Measurements from ENCODE around the gene IP6K1.
A peak's percentile ranks its signal among the peaks of the same experiment; 100 is the strongest.

Gene IP6K1

GRCh38 chr3:49806850-49807249, 20.5 kb upstream of the IP6K1 start:
- DNase-seq (ENCODE audit: low read depth) = no peak
- H3K4me3 ChIP-seq (ENCODE audit: low read depth, low read length) = no peak overlapping the region
- TF ChIP-seq CTCF (conservative IDR thresholded peaks at IDR 0.05; ENCODE audit: low read depth, low read length) = no peak

GRCh38 chr3:49805897-49806701, 19.8 kb upstream of the IP6K1 start:
- H3K4me3 ChIP-seq (ENCODE audit: low read depth, low read length) = peak overlapping the region; percentile 14
- TF ChIP-seq CTCF (conservative IDR thresholded peaks at IDR 0.05; ENCODE audit: low read depth, low read length) = no peak
- peak; percentile 49 for DNase-seq (ENCODE audit: low read depth)

GRCh38 chr3:49805367-49805782, 19.0 kb upstream of the IP6K1 start:
- no peak for TF ChIP-seq CTCF (conservative IDR thresholded peaks at IDR 0.05; ENCODE audit: low read depth, low read length)
- peak; percentile 91 for DNase-seq (ENCODE audit: low read depth)
- no peak overlapping the region for H3K4me3 ChIP-seq (ENCODE audit: low read depth, low read length)

GRCh38 chr3:49804141-49805041, 18.0 kb upstream of the IP6K1 start:
- no peak for TF ChIP-seq CTCF (conservative IDR thresholded peaks at IDR 0.05; ENCODE audit: low read depth, low read length)
- peak overlapping the region; percentile 84 for H3K4me3 ChIP-seq (ENCODE audit: low read depth, low read length)
- no peak for DNase-seq (ENCODE audit: low read depth)

GRCh38 chr3:49803465-49804140, 17.3 kb upstream of the IP6K1 start:
- peak overlapping the region; percentile 84 for H3K4me3 ChIP-seq (ENCODE audit: low read depth, low read length)
- peak; percentile 35 for DNase-seq (ENCODE audit: low read depth)
- TF ChIP-seq CTCF (conservative IDR thresholded peaks at IDR 0.05; ENCODE audit: low read depth, low read length) = no peak

DNA sequence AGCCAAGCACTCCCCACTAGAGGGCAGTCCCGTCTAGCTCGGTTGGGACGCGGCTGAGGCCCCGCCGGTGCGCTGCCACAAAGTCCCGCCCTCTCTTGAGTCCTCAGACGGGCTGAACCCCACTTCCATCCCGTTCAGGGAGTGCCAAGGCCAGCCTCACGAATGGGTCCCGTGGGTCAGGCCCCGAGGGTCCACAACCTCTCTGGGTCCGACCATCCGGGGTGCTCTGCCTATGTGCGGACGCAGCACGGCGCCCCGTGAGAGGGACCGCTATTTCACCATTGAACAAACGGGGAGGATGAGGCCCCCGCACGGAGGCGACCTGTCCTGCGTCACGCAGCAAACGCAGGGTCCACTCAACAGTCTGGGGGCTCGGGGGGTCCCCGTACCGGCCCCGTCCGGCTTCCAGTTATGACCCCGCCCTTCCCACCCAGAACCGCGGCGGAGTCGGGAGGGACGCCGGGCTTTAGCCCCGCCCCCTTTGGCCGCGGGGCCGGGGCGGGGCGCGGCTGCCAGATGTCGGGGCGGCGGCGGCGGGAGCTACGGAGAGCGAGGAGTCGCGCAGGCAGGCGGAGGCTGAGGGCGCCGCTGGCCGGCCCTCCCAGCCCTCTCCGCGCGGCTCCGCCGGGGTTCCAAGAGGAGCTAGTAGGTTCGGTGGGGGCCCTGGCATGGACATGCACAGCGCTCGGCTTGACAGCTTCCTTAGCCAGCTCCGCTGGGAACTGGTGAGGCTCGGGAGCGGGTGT, 16.6 kb upstream of the IP6K1 start, which contains the start of gene INKA1:
Gene INKA1, plus strand, starts transcription at position 543 of the 746 bp plus-strand sequence. Its CDS starts 132 bp downstream, at position 675.
- peak; percentile 88 for TF ChIP-seq CTCF (conservative IDR thresholded peaks at IDR 0.05; ENCODE audit: low read depth, low read length)
- peak; percentile 84 for DNase-seq (ENCODE audit: low read depth)
- H3K4me3 ChIP-seq (ENCODE audit: low read depth, low read length) = peak within 1 kb of the TSS; percentile 84
